Chondrocyte (in vitro differentiated cells): ENCODE results near the gene GUK1. TPM values are rescaled to one million over a fixed set of nuclear protein-coding genes. Genes with fewer than 3 reads are reported as not detected.

Experiments used
- DNase-seq: peaks from one replicate; pipeline ENCODE4 v3.0.0; 2021; ENCODE audit warnings: mixed read lengths, low spot score
- H3K27ac Mint-ChIP-seq: one replicate; pipeline ENCODE4 v1.8.0; 2021; ENCODE audit warnings: mild to moderate bottlenecking, moderate library complexity, mixed read lengths; ENCODE audit not compliant: unreplicated experiment
- H3K27me3 Mint-ChIP-seq: 2 replicates; pipeline ENCODE4 v1.8.0; 2021; ENCODE audit warnings: low read depth, mixed read lengths
- H3K36me3 Mint-ChIP-seq: 2 replicates; pipeline ENCODE4 v1.8.0; 2021; ENCODE audit warnings: low read depth, mixed read lengths
- H3K4me1 Mint-ChIP-seq: 2 replicates; pipeline ENCODE4 v1.8.0; 2021; ENCODE audit warnings: low read depth, mild to moderate bottlenecking, mixed read lengths
- H3K4me3 Mint-ChIP-seq: one replicate; pipeline ENCODE4 v1.8.0; 2021; ENCODE audit warnings: mild to moderate bottlenecking, moderate library complexity, mixed read lengths; ENCODE audit not compliant: unreplicated experiment
- H3K9me3 Mint-ChIP-seq: 2 replicates; pipeline ENCODE4 v1.8.0; 2021; ENCODE audit warnings: low read depth, mixed read lengths
- CTCF ChIP-seq: fragments of 200-600 bp; sonication (generic); IDR thresholded peaks from 2 replicates; pipeline ENCODE4 v1.5.0; 2021; ENCODE audit warnings: antibody characterized with exemption, mild to moderate bottlenecking, moderate library complexity
- total RNA-seq: library from RNA; stranded (reverse); gene quantifications from 3 replicates; pipeline ENCODE4 v1.2.1, GENCODE V29; 2021

GUK1 gene
- total RNA-seq, 1 donor from 2014 or later = 196 TPM

GRCh38 chr1:228097333-228098081 is 42.6 kb upstream of the GUK1 start:
- H3K36me3 Mint-ChIP-seq = peaks cover 21% of the 10 kb centered on the region
- H3K27me3 Mint-ChIP-seq = no peaks in the 10 kb centered on the region
- DNase-seq = peak; percentile 86
- H3K4me1 Mint-ChIP-seq = peaks cover 20% of the 10 kb centered on the region
- no peak for TF ChIP-seq CTCF
- no peak overlapping the region for H3K27ac Mint-ChIP-seq
- H3K9me3 Mint-ChIP-seq = peaks cover 7% of the 10 kb centered on the region
- no peak overlapping the region for H3K4me3 Mint-ChIP-seq

DNA sequence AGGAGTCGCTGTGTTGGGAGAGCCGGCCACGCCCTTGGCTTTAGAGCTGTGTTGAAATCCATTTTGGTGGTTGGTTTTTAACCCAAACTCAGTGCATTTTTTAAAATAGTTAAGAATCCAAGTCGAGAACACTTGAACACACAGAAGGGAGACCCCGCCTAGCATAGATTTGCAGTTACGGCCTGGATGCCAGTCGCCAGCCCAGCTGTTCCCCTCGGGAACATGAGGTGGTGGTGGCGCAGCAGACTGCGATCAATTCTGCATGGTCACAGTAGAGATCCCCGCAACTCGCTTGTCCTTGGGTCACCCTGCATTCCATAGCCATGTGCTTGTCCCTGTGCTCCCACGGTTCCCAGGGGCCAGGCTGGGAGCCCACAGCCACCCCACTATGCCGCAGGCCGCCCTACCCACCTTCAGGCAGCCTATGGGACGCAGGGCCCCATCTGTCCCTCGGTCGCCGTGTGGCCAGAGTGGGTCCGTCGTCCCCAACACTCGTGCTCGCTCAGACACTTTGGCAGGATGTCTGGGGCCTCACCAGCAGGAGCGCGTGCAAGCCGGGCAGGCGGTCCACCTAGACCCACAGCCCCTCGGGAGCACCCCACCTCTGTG is 41.7 kb upstream of the GUK1 start:
- H3K9me3 Mint-ChIP-seq = peaks cover 7% of the 10 kb centered on the region
- H3K4me3 Mint-ChIP-seq = no peak overlapping the region
- H3K36me3 Mint-ChIP-seq = peaks cover 21% of the 10 kb centered on the region
- peaks cover 19% of the 10 kb centered on the region for H3K4me1 Mint-ChIP-seq
- H3K27me3 Mint-ChIP-seq = no peaks in the 10 kb centered on the region
- no peak for TF ChIP-seq CTCF
- peak; percentile 86 for DNase-seq
- no peak overlapping the region for H3K27ac Mint-ChIP-seq

GRCh38 chr1:228099331-228099732 is 40.7 kb upstream of the GUK1 start:
- Mint-ChIP-seq H3K4me1 (peaks cover 28% of the 10 kb centered on the region), H3K36me3 (peaks cover 21% of the 10 kb centered on the region), H3K4me3 (no peak overlapping the region), H3K27me3 (no peaks in the 10 kb centered on the region), H3K27ac (peak overlapping the region; percentile 45), H3K9me3 (peaks cover 7% of the 10 kb centered on the region)
- TF ChIP-seq CTCF = no peak
- peak; percentile 63 for DNase-seq

DNA sequence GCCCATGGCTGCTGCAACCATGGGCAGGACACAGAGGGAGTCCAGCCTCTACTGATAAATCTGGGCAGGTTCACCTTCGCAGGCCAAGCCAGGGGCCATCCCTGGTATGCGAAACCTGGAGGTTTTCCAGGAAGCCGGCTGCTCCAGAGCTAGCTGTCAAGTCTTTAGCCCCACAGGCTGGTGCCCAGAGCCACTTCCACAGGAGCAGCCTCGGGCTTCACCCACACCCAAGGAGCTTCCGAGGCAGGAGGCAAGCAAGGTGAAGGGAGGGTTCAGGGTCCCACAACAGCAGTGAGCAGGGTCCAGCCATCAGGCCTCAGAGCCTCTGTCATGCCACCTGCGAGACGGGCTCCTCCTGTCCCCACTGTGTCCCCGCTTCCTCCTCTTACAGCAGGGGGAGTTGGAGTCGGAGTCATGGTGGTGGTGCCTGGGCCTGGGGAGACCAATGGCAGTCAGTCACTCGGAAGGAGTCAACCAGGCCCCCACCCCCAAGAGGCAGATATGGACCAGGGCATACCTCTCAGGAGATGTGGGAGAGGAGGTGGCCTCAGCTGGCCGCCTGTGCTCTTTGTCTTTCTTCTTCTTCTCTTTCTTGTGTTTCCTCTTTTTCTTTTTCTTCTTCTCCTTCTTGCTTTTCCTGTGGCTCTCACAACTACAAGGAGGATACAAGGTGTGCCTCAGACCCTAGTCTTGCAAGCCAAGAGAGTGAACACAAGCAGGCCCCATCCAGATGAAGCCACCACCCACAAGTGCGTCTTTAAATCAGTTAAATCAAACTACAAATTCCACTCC is 39.1 kb upstream of the GUK1 start:
- no peak for TF ChIP-seq CTCF
- Mint-ChIP-seq H3K27ac (peak overlapping the region; percentile 76), H3K27me3 (no peaks in the 10 kb centered on the region), H3K4me1 (peaks cover 28% of the 10 kb centered on the region), H3K4me3 (peak overlapping the region; percentile 91), H3K36me3 (peaks cover 14% of the 10 kb centered on the region), H3K9me3 (no peaks in the 10 kb centered on the region)
- DNase-seq = peak; percentile 67

- Mint-ChIP-seq H3K27me3 (no peaks in the 10 kb centered on the region), H3K4me1 (peaks cover 27% of the 10 kb centered on the region), H3K9me3 (no peaks in the 10 kb centered on the region), H3K27ac (peak overlapping the region; percentile 76), H3K36me3 (peaks cover 14% of the 10 kb centered on the region), H3K4me3 (peak overlapping the region; percentile 91)
- no peak for TF ChIP-seq CTCF
- DNase-seq = no peak
These were observed 38.5 kb upstream of the GUK1 start for GRCh38 chr1:228101614-228101993.
